ENCODE data around the gene SEMA5A. TPM values are rescaled to one million over a fixed set of nuclear protein-coding genes. Genes with fewer than 3 reads are reported as not detected.
A peak's percentile ranks its signal among the peaks of the same experiment; 100 is the strongest.

The SEMA5A gene
- total and polyA plus RNA-seq, 2 of the 8 experiments (the other 6 are each of a cell fraction or from before 2014, with no cell fraction given), result 5.3 to 8.9 TPM

DNA sequence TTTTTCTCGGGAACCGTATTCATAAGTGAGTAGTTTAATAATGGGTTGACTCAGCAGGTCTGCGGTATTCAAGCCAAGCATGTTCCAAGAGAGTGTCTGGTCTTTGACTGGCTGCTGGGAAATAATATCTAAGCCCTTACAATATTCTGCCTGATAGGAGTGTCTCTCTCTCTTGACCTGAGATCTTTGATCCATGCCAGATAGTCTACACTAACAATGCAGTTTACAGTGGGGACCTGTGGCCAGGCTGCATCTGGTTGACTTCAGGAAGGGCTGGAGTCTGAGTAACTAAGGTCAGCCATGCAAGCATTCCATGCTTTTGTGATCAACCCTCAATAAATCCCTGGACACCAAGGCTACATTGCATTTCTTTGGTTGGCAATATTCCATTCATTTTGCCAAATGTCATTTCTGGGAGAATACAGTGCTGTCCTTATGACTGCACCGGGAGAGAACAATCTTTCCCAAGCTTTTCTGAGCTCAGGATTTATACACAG lies 195.5 kb downstream of the SEMA5A start:
- Histone ChIP-seq H3K4me3 (ENCODE audit: extremely low read depth in 1 of 4, insufficient read depth in 2 of 4, low read depth in 3 of 4, low read length in 4 of 4) (no peak overlapping the region), H2BK5ac (ENCODE audit: low read depth, low read length) (no peak overlapping the region), H2BK120ac (replicated peaks; ENCODE audit: low read depth, low read length) (no peak overlapping the region), H2BK12ac (ENCODE audit: low read depth, low read length) (no peak overlapping the region), H3K56ac (replicated peaks; ENCODE audit: insufficient read length, low read depth, low read length) (no peak overlapping the region), H3K79me1 (ENCODE audit: low read depth, low read length) (no peaks in the 10 kb centered on the region), H3K18ac (ENCODE audit: extremely low read depth, low read length) (no peak overlapping the region), H3K4ac (replicated peaks; ENCODE audit: insufficient read length, low read depth, low read length) (no peak overlapping the region), H2BK20ac (ENCODE audit: low read length) (no peak overlapping the region), H3K27ac (ENCODE audit: low read depth, low read length) (no peak overlapping the region), H3K14ac (ENCODE audit: insufficient read length) (no peak overlapping the region), H3K36me3 (ENCODE audit: control insufficient read depth in 2 of 4, insufficient read depth in 4 of 4, low read length in 3 of 4) (no peaks in the 10 kb centered on the region), H4K91ac (replicated peaks; ENCODE audit: insufficient read length, low read length) (no peak overlapping the region), H2BK15ac (ENCODE audit: low read length) (no peak overlapping the region), H3K9me3 (ENCODE audit: insufficient read depth in 2 of 2, low read depth in 1 of 2, low read length in 1 of 2) (no peaks in the 10 kb centered on the region), H4K5ac (ENCODE audit: insufficient read length, low read depth, low read length) (no peak overlapping the region), H3K4me1 (replicated peaks in 1 of 4; ENCODE audit: control insufficient read depth in 3 of 4, insufficient read depth in 4 of 4, low read length in 3 of 4) (no peaks in the 10 kb centered on the region; a peak in 1 of 7 replicates), H3K23me2 (ENCODE audit: low read depth, low read length) (no peaks in the 10 kb centered on the region), H3K27me3 (replicated peaks in 1 of 4; ENCODE audit: control insufficient read depth in 3 of 4, extremely low read depth in 1 of 4, insufficient read depth in 3 of 4, low read length in 3 of 4) (no peaks in the 10 kb centered on the region), H3K79me2 (ENCODE audit: control insufficient read depth in 1 of 2, insufficient read depth in 2 of 2, low read length in 2 of 2) (no peaks in the 10 kb centered on the region), H3K9ac (replicated peaks in 1 of 4; ENCODE audit: extremely low read depth in 1 of 4, low read depth in 3 of 4, low read length in 3 of 4) (peak overlapping the region in 1 of 4 experiments; percentile 8; a peak in 1 of 7 replicates), H2AK5ac (ENCODE audit: low read depth, low read length) (no peak overlapping the region), H3K4me2 (ENCODE audit: insufficient read depth in 1 of 2, low read depth in 2 of 2, low read length in 2 of 2) (no peak overlapping the region), H4K8ac (ENCODE audit: extremely low read depth, insufficient read depth, low read length) (no peak overlapping the region), H2AFZ (ENCODE audit: low read length) (no peak overlapping the region), H4K20me1 (replicated peaks in 1 of 2; ENCODE audit: control insufficient read depth in 1 of 2, insufficient read depth in 2 of 2, low read length in 2 of 2) (peaks cover 0 to 1% of the 10 kb centered on the region in 2 experiments), H3K23ac (ENCODE audit: insufficient read length) (no peak overlapping the region)
- FAIRE-seq (no peak), DNase-seq (ENCODE audit: low read depth in 1 of 2, low spot score in 2 of 2) (no peak)
- CTCF ChIA-PET (ENCODE audit: partially characterized antibody), result interaction anchor here (0.8 to 1.4 kb wide), 2 partner anchors 11 to 372 kb away, joined by 3 to 4 read pairs; no protein-coding TSS in a partner anchor
- WGBS, 2 experiments (ENCODE audit: extremely low coverage in 1 of 2, insufficient coverage in 1 of 2, insufficient read length in 1 of 2, insufficient replicate concordance in 2 of 2, low coverage in 1 of 2, low lambda C conversion rate in 2 of 2, missing lambda C conversion rate in 1 of 2), result 71% methylated on average over 4 of the region's 4 CpGs; no CpG with 5 or more reads in 1 of the 2 experiments
- TF ChIP-seq MAX (IDR thresholded peaks at IDR 0.05) (no peak), EZH2 (IDR thresholded peaks at IDR 0.05; ENCODE audit: low read depth, low read length, severe bottlenecking) (no peak), CHD1 (IDR thresholded peaks at IDR 0.05; ENCODE audit: low read depth, low read length) (no peak), USF2 (IDR thresholded peaks at IDR 0.05; ENCODE audit: low read length) (no peak), TBP (IDR thresholded peaks at IDR 0.05; ENCODE audit: low read depth, low read length) (no peak), RXRA (IDR thresholded peaks at IDR 0.05; ENCODE audit: insufficient read depth, low read depth, low read length) (no peak), SP2 (IDR thresholded peaks at IDR 0.05; ENCODE audit: low read length) (no peak), PHF8 (conservative IDR thresholded peaks at IDR 0.05; ENCODE audit: low read depth, low read length) (no peak), RBBP5 (IDR thresholded peaks at IDR 0.05; ENCODE audit: borderline replicate concordance, low read depth, low read length) (no peak)
- POLR2A ChIA-PET (ENCODE audit: partially characterized antibody), result no interaction called here

All from H1 (cell line).